ENCODE results near the gene C1QTNF2. TPM values are rescaled to one million over a fixed set of nuclear protein-coding genes. Genes with fewer than 3 reads are reported as not detected.
A peak's percentile ranks its signal among the peaks of the same experiment; 100 is the strongest.

The C1QTNF2 gene
- total and polyA plus RNA-seq, 2 of the 4 experiments (the other 2 are of a cell fraction) = 0.72 to 1.2 TPM

- in situ Hi-C loops (cut with MboI; ENCODE audit: low sequenced_read_pairs) = no loop called here
- H3K4ac ChIP-seq (ENCODE audit: low read depth, low read length) = no peak overlapping the region
- CTCF ChIA-PET = no interaction called here
- H4K5ac ChIP-seq (ENCODE audit: low read depth, low read length) = no peak overlapping the region
- H2BK120ac ChIP-seq (ENCODE audit: low read depth, low read length) = no peak overlapping the region
- no peak overlapping the region for H3K9ac ChIP-seq (ENCODE audit: low read depth, low read length)
- DNase-seq (peak; percentile 47), ATAC-seq (ENCODE audit: low read depth) (no peak)
- no peaks in the 10 kb centered on the region for H3K79me1 ChIP-seq (ENCODE audit: low read depth in 1 of 2, low read length in 2 of 2)
- H3K27ac ChIP-seq (ENCODE audit: insufficient read depth, low read length) = no peak overlapping the region
- H3K18ac ChIP-seq (ENCODE audit: low read depth, low read length) = no peak overlapping the region
- H3K23ac ChIP-seq (ENCODE audit: low read depth, low read length) = no peak overlapping the region
- no peak overlapping the region for H3K14ac ChIP-seq (replicated peaks; ENCODE audit: low read depth, low read length)
- peaks cover 15% of the 10 kb centered on the region for H3K27me3 ChIP-seq (ENCODE audit: control insufficient read depth, insufficient read depth, low read length)
- H3K4me1 ChIP-seq (ENCODE audit: control insufficient read depth, insufficient read depth, low read length) = 0 out of 2 replicates have a peak, but pooled peaks cover 2% of the 10 kb centered on the region
- H3K9me3 ChIP-seq (ENCODE audit: control insufficient read depth, insufficient read depth, low read length) = no peaks in the 10 kb centered on the region
- H3K4me2 ChIP-seq (ENCODE audit: low read depth, low read length) = no peak overlapping the region
- POLR2A ChIA-PET (ENCODE audit: unreplicated experiment) = interaction anchor here (0.6 kb wide), 1 partner anchor 611 kb away, joined by 3 read pairs; no protein-coding TSS in a partner anchor
- no peak overlapping the region for H3K4me3 ChIP-seq (ENCODE audit: insufficient read depth, low read depth, low read length)
- no peak overlapping the region for H2AK5ac ChIP-seq (ENCODE audit: low read depth, low read length)
- no TSS peak for BruUV-seq (replicated peaks)
- dilution Hi-C loops (cut with HindIII; ENCODE audit: low sequenced_read_pairs, unreplicated experiment) = no loop called here
- no peaks in the 10 kb centered on the region for H3K36me3 ChIP-seq (ENCODE audit: control insufficient read depth, insufficient read depth, low read length)
- no peak overlapping the region for H2BK20ac ChIP-seq (ENCODE audit: low read depth, low read length)
- H3K56ac ChIP-seq (ENCODE audit: extremely low read depth, insufficient read depth, low read length) = no peak overlapping the region
- no peak overlapping the region for H2BK5ac ChIP-seq (ENCODE audit: low read depth, low read length, poor library complexity, severe bottlenecking)
- H4K91ac ChIP-seq (ENCODE audit: insufficient read depth, low read depth, low read length) = no peak overlapping the region
- no peak overlapping the region for H2BK15ac ChIP-seq (ENCODE audit: low read depth, low read length)
- H2AFZ ChIP-seq (replicated peaks; ENCODE audit: low read length, poor library complexity) = no peak overlapping the region
- intact Hi-C loops (cut with micrococcal nuclease) = no loop called here
- no peak overlapping the region for H2AK9ac ChIP-seq (replicated peaks; ENCODE audit: low read depth, low read length, poor library complexity)
- no peak overlapping the region for H4K8ac ChIP-seq (ENCODE audit: low read depth in 2 of 2, low read length in 2 of 2)
- TF ChIP-seq MAZ (IDR thresholded peaks at IDR 0.05; ENCODE audit: borderline replicate concordance, low read depth, low read length) = no peak
- no peak for TF ChIP-seq CEBPB (IDR thresholded peaks at IDR 0.05; ENCODE audit: low read depth, low read length)
- no peak for TF ChIP-seq RCOR1 (IDR thresholded peaks at IDR 0.05; ENCODE audit: insufficient replicate concordance, low read length)
- TF ChIP-seq NFE2L2 (IDR thresholded peaks at IDR 0.05; ENCODE audit: low read depth, low read length) = no peak
- TF ChIP-seq ELK1 (IDR thresholded peaks at IDR 0.05; ENCODE audit: borderline replicate concordance, low read depth, low read length) = no peak
- TF ChIP-seq SMC3 (IDR thresholded peaks at IDR 0.05; ENCODE audit: low read depth, low read length) = no peak
- no peak for TF ChIP-seq RAD21 (IDR thresholded peaks at IDR 0.05; ENCODE audit: low read length)
- H4K20me1 ChIP-seq (ENCODE audit: insufficient read depth, low read length) = no peaks in the 10 kb centered on the region
- H3K9me1 ChIP-seq (ENCODE audit: insufficient read depth, low read length) = peaks cover 6% of the 10 kb centered on the region; the same call in 1 of the 2 replicates
Observed at GRCh38 chr5:160375166-160375565, 4.7 kb upstream of the C1QTNF2 start.
